Epithelial cell of proximal tubule (primary cell): ENCODE results near the gene MFAP2. TPM values are rescaled to one million over a fixed set of nuclear protein-coding genes. Genes with fewer than 3 reads are reported as not detected.

Experiments used
- DNase-seq: peaks from one replicate; pipeline ENCODE4 v3.0.0-alpha.2; 2011; ENCODE audit warnings: low read depth
- H3K4me3 ChIP-seq: 2 replicates; pipeline ENCODE4 v1.5.1; 2011; ENCODE audit warnings: low read depth, mild to moderate bottlenecking, low read length
- total RNA-seq: library from RNA; depleted of rRNA; stranded (reverse); fragments of >200 nt; gene quantifications from 2 replicates; pipeline ENCODE4 v1.2.3, GENCODE V29; 2015
- TF ChIP-seq, protein P1 (sequence below): conservative IDR thresholded peaks from 2 replicates; pipeline ENCODE4 v1.5.1; 2012; ENCODE audit warnings: low read depth, mild to moderate bottlenecking, low read length

The MFAP2 gene
- total RNA-seq, 1 donor from 2014 or later = 53.2 TPM

DNA sequence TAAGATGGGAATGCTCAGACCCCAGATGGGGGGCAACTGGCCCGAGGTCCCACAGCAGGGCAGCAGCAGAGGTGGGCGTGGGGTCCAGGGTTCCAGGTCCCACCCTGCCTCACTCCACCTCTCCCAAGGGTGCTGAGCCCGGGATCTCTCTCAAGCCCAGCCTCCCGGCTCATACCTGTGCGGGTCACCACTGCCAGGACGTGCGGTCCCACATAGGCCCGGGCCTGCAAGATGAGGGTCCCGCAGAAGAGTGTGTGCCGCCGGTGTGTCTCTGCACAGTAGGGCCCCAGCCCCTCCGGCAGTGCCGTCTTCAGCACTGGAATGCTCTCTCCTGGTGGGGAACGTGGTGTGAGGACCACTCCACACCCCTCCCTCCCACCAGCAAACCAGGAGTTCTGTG is 16.4 kb upstream of the MFAP2 start:
- H3K4me3 ChIP-seq = no peak overlapping the region
- DNase-seq = no peak
- TF ChIP-seq, protein P1, sequence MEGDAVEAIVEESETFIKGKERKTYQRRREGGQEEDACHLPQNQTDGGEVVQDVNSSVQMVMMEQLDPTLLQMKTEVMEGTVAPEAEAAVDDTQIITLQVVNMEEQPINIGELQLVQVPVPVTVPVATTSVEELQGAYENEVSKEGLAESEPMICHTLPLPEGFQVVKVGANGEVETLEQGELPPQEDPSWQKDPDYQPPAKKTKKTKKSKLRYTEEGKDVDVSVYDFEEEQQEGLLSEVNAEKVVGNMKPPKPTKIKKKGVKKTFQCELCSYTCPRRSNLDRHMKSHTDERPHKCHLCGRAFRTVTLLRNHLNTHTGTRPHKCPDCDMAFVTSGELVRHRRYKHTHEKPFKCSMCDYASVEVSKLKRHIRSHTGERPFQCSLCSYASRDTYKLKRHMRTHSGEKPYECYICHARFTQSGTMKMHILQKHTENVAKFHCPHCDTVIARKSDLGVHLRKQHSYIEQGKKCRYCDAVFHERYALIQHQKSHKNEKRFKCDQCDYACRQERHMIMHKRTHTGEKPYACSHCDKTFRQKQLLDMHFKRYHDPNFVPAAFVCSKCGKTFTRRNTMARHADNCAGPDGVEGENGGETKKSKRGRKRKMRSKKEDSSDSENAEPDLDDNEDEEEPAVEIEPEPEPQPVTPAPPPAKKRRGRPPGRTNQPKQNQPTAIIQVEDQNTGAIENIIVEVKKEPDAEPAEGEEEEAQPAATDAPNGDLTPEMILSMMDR = no peak

GRCh38 chr1:16993521-16994038 is 13.2 kb upstream of the MFAP2 start:
- TF ChIP-seq, protein P1 = no peak
- no peak for DNase-seq
- no peak overlapping the region for H3K4me3 ChIP-seq

- DNase-seq = no peak
- H3K4me3 ChIP-seq = no peak overlapping the region
- TF ChIP-seq, protein P1 = no peak
Measured at GRCh38 chr1:16992675-16993074, 12.3 kb upstream of the MFAP2 start.

DNA sequence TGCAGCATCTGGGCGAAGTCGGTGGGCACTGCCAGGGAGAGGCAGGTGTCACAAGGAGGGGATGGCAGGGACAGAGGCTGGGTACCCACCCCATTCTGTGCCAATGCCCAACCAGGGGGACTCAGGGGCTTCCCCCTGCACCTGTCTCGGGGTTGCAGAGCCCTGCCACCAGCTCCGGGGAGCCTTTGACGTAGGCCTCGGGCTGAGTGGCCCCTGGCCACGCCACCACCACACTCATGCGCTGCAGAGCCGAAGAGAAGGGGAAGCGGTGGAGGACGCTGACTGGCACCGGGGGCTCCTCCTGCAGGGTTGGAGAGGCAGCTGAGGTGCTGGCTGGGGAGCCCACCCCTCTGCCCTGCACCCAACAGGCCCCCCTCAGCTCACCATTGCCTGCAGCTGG is 11.7 kb upstream of the MFAP2 start:
- no peak overlapping the region for H3K4me3 ChIP-seq
- TF ChIP-seq, protein P1 = no peak
- no peak for DNase-seq

DNA sequence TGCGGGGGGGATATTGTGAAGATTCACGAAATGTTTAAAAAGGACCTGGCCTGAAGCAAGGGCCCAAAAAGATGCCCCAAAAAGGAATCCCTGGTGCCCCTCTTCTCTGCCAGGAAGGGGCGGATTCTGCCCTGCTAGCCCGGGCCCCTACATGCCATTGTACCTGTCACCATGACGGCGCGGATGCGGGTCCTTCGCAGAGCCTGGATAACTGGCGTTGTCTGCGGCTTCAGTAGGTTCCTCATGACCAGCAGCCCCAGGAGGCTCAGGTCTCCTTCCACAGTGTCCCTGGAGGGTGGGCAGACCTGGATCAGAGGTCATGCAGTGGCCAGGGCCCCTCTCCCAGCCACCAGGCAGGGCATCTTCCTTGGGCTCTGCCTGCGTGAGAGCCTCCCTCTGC is 11.2 kb upstream of the MFAP2 start:
- no peak for DNase-seq
- TF ChIP-seq, protein P1 = no peak
- H3K4me3 ChIP-seq = no peak overlapping the region

DNA sequence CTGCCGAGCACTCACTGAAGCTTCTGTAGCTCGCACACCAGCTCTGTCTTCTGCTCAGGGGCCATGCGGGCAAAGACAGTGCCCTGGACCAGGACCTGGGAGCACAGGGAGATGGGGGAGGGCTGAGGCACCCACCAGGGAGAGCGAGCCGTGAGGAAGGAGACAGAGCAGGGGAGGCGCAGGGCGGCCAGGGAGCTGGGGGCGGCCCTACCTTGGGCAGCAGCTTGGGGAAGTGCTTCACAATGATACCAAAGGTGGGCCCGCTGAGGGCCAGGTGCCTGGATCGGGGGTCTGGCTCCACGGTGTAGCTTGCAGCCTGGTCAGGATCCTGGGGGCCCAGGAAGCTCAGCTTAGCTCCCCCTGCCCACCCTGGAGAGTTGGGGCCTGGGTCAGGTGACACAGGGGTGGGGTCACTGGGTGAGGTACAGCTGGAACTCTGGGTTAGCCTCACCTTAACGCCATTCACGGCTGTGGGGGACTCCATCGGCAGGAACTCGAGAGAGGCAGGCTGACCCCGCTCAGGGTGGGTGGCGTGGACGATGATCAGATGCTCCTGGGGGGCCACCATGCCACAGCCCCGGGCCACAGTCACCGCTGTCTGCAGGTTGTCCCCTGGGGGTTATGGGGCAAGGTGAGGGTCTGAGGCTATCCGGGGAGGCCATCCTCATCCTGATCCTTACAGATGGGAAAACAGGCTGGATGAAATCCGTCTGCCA is 9.4 kb upstream of the MFAP2 start:
- TF ChIP-seq, protein P1 = no peak

GRCh38 chr1:16988210-16988609 is 7.8 kb upstream of the MFAP2 start:
- TF ChIP-seq, protein P1 = no peak
- no peak for DNase-seq
- no peak overlapping the region for H3K4me3 ChIP-seq

More for the DNA sequence above, 9.4 kb upstream of the MFAP2 start:
- no peak overlapping the region for H3K4me3 ChIP-seq
- no peak for DNase-seq
